ENCODE measurements around the gene CERT1.
"Not testable (repeated sequence)": the region's sequence is repeated elsewhere in the genome, so short reads cannot be mapped to it uniquely, and the experiment has no call there.

CERT1 gene

DNA sequence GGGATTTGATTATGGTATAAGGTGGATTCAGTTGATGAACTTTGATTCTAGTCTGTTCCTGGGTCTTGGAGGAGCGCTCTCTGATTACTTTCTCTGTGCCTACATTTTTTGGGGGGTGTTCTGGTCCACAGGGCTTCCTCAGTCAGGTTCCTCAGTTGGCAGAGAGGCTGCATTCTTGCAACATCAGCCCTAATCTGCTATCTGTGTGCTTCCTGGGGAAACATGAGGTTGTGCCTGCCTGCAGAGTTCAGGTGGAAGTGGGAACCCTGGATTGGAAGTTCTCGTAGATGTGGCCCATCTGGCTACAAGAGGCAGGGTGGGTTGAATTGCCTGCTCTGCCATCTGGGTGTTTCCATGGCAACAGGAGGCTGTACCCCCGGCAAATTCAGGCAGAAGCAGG is 24.7 kb upstream of the CERT1 start:
- intact Hi-C loops (cut with micrococcal nuclease): no loop called here
- peaks cover 39% of the 10 kb centered on the region for H3K36me3 Mint-ChIP-seq (ENCODE audit: low read depth)
- H3K27me3 Mint-ChIP-seq: no peaks in the 10 kb centered on the region
- H3K4me1 Mint-ChIP-seq (ENCODE audit: low read depth): peaks cover 50% of the 10 kb centered on the region
- H3K27ac Mint-ChIP-seq: peak overlapping the region; percentile 70
- H3K4me3 Mint-ChIP-seq: no peak overlapping the region
- peaks cover 23% of the 10 kb centered on the region for H3K9me3 Mint-ChIP-seq

DNA sequence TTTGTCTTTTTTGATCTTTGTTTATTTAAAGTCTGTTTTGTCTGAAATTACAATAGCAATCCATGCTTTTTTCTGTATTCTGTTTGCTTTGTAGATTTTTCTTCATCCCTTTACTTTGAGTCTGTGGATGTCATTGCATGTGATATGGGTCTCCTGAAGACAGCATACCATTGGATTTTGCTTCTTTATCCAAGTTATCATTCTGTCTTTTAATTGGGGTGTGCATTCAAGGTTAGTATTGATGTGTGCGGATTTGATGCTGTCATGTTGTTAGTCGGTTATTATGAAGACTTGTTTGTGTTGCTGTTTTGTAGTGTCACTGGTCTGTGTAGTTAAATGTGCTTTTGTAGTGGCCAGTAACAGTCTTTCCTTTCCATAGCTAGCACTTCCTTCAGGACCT is 23.3 kb upstream of the CERT1 start:
- Mint-ChIP-seq H3K4me3 (no peak overlapping the region), H3K9me3 (peaks cover 23% of the 10 kb centered on the region), H3K27me3 (no peaks in the 10 kb centered on the region), H3K4me1 (ENCODE audit: low read depth) (peaks cover 47% of the 10 kb centered on the region), H3K36me3 (ENCODE audit: low read depth) (peaks cover 31% of the 10 kb centered on the region), H3K27ac (peak overlapping the region; percentile 18)
- intact Hi-C loops (cut with micrococcal nuclease): no loop called here

DNA sequence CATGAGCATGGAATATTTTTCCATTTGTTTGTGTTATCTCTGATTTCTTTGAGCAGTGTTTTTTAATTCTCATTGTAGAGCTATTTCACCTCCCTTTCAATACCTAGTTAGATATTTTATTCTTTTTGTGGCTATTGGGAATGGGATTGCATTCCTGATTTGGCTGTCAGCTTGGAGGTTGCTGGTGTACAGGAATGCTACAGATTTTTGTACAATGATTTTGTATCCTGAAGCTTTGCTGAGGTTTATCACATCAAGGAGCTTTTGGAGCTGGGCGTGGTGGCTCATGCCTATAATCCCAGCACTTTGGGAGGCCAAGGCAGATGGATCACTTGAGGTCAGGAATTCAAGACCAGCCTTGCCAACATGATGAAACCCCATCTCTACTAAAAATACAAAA is 22.3 kb upstream of the CERT1 start:
- H3K4me3 Mint-ChIP-seq; H3K27me3 Mint-ChIP-seq; intact Hi-C loops (cut with micrococcal nuclease): not testable (repeated sequence)
- H3K36me3 Mint-ChIP-seq (ENCODE audit: low read depth): peaks cover 36% of the 10 kb centered on the region
- peaks cover 46% of the 10 kb centered on the region for H3K4me1 Mint-ChIP-seq (ENCODE audit: low read depth)
- H3K27ac Mint-ChIP-seq: peak overlapping the region; percentile 17
- peaks cover 23% of the 10 kb centered on the region for H3K9me3 Mint-ChIP-seq

DNA sequence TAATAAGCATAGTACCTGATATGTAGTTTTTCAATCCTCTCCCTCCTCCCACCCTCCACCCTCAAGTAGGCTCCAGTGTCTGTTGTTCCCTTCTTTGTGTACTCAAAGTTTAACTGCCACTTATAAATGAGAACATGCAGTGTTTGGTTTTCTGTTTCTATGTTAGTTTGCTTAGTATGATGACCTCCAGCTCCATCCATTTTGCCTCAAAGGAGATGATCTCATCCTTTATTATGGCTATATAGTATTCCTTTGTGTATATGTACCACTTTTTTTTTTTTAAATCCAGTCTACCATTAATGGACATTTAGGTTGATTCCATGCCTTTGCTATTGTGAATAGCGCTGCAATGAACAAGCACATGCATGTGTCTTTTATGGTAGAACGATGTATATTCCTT is 20.8 kb upstream of the CERT1 start:
- no peak overlapping the region for H3K27ac Mint-ChIP-seq
- H3K4me1 Mint-ChIP-seq (ENCODE audit: low read depth): peaks cover 42% of the 10 kb centered on the region
- peaks cover 23% of the 10 kb centered on the region for H3K9me3 Mint-ChIP-seq
- peaks cover 42% of the 10 kb centered on the region for H3K36me3 Mint-ChIP-seq (ENCODE audit: low read depth)
- intact Hi-C loops (cut with micrococcal nuclease): no loop called here
- H3K4me3 Mint-ChIP-seq: no peak overlapping the region
- no peaks in the 10 kb centered on the region for H3K27me3 Mint-ChIP-seq

DNA sequence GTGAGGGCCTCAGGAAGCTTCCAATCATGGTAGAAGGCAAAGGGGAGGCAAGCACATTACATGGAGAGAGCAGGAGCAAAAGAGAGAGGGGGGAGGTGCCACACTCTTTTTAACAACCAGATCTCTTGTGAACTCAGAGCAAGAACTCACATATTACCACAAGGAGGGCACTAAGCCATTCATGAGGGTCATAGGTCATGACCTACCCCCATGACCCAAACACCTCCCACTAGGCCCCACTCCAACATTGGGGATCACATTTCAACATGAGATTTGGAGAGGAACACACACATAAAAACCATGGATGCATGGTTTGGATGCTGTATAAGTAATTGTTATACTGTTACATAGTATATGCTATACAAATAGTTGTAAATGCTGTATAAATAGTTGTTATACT is 17.8 kb upstream of the CERT1 start:
- intact Hi-C loops (cut with micrococcal nuclease): no loop called here
- no peak overlapping the region for H3K4me3 Mint-ChIP-seq
- peaks cover 28% of the 10 kb centered on the region for H3K4me1 Mint-ChIP-seq (ENCODE audit: low read depth)
- H3K27me3 Mint-ChIP-seq: no peaks in the 10 kb centered on the region
- H3K36me3 Mint-ChIP-seq (ENCODE audit: low read depth): peaks cover 21% of the 10 kb centered on the region
- H3K27ac Mint-ChIP-seq: no peak overlapping the region
- H3K9me3 Mint-ChIP-seq: peaks cover 8% of the 10 kb centered on the region

DNA sequence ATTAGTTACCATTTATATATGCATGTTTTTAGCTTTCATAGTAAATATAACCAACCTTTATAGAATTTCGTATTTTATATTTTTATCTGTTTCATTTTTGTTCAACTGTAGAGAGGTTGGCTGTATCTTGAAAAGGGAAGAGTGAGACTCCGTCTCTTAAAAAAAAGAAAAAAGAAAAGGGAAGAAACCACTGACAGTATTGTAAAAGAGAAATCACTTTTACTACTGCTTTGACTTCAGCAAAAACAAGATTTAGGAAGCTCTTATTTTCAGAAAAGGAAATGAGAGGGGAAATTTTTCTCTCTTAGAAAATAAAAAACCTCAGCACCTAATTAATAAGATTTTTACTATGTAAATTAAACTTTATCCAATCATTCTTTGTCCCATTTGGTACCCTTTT is 14.6 kb upstream of the CERT1 start:
- Mint-ChIP-seq H3K4me3 (peak overlapping the region; percentile 13), H3K4me1 (ENCODE audit: low read depth) (peaks cover 28% of the 10 kb centered on the region), H3K9me3 (peaks cover 7% of the 10 kb centered on the region), H3K27me3 (no peaks in the 10 kb centered on the region), H3K27ac (peak overlapping the region; percentile 45), H3K36me3 (ENCODE audit: low read depth) (peaks cover 22% of the 10 kb centered on the region)
- intact Hi-C loops (cut with micrococcal nuclease): no loop called here

DNA sequence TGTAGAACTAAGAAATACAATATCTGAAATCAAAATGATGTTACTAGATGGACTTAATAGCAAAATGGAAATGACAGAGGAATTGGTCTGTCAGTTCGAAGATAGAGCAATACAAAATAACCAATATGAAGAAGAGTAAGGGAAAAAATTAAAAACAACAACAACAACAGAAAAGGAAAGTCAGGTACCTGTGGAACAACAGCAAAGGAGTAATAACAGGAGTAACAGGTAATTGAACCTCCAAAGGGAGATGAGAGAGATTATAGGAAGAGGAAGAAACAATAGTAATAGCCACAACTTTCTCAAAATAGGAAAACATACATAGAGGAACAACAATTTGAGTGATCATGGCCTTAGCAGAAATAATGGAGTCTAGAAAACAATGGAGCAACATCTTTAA is 13.9 kb upstream of the CERT1 start:
- Mint-ChIP-seq H3K27ac (peak overlapping the region; percentile 51), H3K4me1 (ENCODE audit: low read depth) (peaks cover 28% of the 10 kb centered on the region), H3K36me3 (ENCODE audit: low read depth) (peaks cover 29% of the 10 kb centered on the region), H3K4me3 (no peak overlapping the region), H3K9me3 (peaks cover 14% of the 10 kb centered on the region), H3K27me3 (no peaks in the 10 kb centered on the region)
- intact Hi-C loops (cut with micrococcal nuclease): no loop called here

DNA sequence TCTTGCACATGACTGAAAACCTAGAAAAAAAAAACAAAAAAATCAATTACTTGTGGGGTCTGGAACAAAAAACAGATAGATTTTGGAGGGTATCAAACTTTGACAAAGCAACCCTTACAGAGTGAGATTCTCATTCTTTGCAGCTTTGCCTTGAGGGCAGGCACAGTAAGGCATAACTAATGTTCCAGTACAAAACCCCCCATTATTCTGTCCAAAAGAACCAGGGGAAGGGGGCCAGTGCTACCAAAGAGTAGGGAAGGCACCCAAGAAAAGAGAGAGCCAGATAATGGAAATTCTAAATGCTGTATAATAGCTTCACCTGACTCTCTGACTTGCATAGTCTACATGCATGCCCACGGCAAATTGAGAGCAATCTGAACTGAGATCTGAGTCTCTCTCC is 13.2 kb upstream of the CERT1 start:
- H3K9me3 Mint-ChIP-seq: peaks cover 22% of the 10 kb centered on the region
- H3K4me3 Mint-ChIP-seq: no peak overlapping the region
- intact Hi-C loops (cut with micrococcal nuclease): no loop called here
- peak overlapping the region; percentile 68 for H3K27ac Mint-ChIP-seq
- no peaks in the 10 kb centered on the region for H3K27me3 Mint-ChIP-seq
- H3K4me1 Mint-ChIP-seq (ENCODE audit: low read depth): peaks cover 31% of the 10 kb centered on the region
- peaks cover 37% of the 10 kb centered on the region for H3K36me3 Mint-ChIP-seq (ENCODE audit: low read depth)

DNA sequence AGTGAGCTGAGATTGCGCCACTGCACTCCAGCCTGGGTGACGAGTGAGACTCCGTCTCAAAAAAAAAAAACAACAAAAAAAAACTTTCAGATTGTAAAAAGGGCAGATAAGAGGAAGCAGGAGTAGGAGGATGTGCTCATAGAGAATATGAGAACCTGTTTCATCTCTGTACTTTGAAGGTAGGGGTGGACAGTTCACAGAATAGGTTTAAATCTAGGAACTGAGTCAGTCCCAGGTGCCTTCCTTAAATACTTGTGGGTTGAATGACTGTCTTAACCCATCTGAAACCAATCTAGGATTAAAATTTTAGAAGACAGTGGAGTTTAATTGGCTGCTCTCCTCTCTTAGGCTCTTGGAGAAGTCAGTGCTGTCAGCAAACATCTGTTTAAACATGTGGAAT is 12.6 kb upstream of the CERT1 start:
- Mint-ChIP-seq H3K4me1 (ENCODE audit: low read depth) (peaks cover 34% of the 10 kb centered on the region), H3K36me3 (ENCODE audit: low read depth) (peaks cover 39% of the 10 kb centered on the region), H3K27ac (peak overlapping the region; percentile 68), H3K27me3 (no peaks in the 10 kb centered on the region), H3K9me3 (peaks cover 26% of the 10 kb centered on the region), H3K4me3 (peak overlapping the region; percentile 46)
- intact Hi-C loops (cut with micrococcal nuclease): no loop called here

DNA sequence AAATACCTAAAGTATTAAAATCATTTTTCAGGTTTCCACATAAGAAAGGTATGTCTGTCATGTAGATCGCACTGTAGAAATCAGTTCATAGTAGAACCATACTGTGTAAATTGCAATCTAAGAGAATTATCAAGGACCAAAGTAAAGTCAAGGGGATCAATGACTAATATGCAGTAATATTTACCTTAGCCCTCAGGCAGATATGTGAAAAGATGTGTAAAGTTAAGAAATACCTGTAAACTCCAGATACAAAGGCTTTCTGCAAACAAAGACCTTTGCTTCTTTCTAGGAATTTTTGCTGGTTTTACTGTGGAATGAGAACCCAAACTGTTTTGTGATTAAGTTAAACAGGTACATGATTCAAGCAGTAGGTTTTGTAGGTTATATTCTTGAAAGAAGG is 11.8 kb upstream of the CERT1 start:
- H3K4me1 Mint-ChIP-seq (ENCODE audit: low read depth): peaks cover 40% of the 10 kb centered on the region
- H3K4me3 Mint-ChIP-seq: peak overlapping the region; percentile 46
- intact Hi-C loops (cut with micrococcal nuclease): no loop called here
- peaks cover 26% of the 10 kb centered on the region for H3K9me3 Mint-ChIP-seq
- no peaks in the 10 kb centered on the region for H3K27me3 Mint-ChIP-seq
- H3K27ac Mint-ChIP-seq: peak overlapping the region; percentile 68
- peaks cover 36% of the 10 kb centered on the region for H3K36me3 Mint-ChIP-seq (ENCODE audit: low read depth)

DNA sequence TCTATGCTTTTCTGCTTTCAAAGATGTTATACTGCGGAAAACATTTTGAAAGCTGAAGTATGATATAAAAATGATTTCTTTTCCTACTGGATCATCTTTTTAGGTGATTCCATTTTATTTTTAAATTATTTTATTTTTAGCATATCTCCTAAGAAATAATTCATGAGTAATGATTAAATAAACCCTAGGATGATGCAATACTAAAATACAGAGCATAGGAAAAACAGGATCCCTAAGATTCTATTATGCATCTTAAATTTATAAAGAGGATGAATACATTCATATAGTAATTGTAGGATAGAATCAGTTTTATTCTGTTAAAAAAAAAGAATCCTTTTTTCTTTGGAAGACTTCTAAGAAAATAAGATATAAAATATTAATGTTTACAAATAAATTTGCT is 11.1 kb upstream of the CERT1 start:
- Mint-ChIP-seq H3K4me1 (ENCODE audit: low read depth) (peaks cover 47% of the 10 kb centered on the region), H3K36me3 (ENCODE audit: low read depth) (peaks cover 43% of the 10 kb centered on the region), H3K9me3 (peaks cover 26% of the 10 kb centered on the region), H3K4me3 (no peak overlapping the region), H3K27ac (no peak overlapping the region), H3K27me3 (no peaks in the 10 kb centered on the region)
- intact Hi-C loops (cut with micrococcal nuclease): no loop called here

DNA sequence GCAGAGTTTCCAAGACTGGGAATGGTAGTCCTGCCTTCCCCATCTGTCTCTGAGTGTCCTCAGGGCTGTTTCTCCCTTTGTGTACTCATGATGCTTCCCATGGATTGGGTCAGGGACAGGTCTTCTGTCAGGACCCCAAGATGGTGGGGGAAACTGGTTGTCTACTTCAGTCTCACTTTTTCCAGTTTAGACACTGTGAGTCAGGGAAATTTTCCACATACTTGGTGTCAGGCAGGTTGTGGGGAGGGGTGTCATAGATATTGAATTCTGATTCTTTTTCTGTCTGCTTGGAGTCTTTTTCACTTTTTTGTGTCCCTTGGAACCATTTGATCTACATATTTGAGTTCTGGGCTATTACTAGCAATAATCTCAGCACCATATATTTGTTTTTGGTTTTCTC is 10.6 kb upstream of the CERT1 start:
- peaks cover 26% of the 10 kb centered on the region for H3K9me3 Mint-ChIP-seq
- no peaks in the 10 kb centered on the region for H3K27me3 Mint-ChIP-seq
- intact Hi-C loops (cut with micrococcal nuclease): no loop called here
- H3K4me1 Mint-ChIP-seq (ENCODE audit: low read depth): peaks cover 50% of the 10 kb centered on the region
- H3K27ac Mint-ChIP-seq: no peak overlapping the region
- H3K4me3 Mint-ChIP-seq: no peak overlapping the region
- peaks cover 43% of the 10 kb centered on the region for H3K36me3 Mint-ChIP-seq (ENCODE audit: low read depth)

DNA sequence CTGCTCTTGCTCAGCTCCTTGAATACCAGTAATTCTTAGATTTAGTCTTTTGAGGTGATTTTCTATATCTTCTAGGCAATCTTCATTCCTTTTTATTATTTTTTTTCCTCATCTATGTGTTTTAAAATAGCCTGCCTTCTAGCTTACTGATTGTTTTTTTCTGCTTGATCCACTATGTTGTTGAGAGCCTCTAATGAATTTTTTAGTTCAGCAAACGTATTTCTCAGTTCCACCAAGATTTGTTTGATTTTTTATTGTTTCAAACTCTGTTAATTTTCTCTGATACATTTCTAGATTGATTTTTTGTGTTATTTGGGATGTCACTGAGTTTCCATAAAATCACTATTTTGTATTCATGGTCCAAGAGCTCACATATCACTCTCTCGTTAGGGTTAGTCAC is 9.8 kb upstream of the CERT1 start:
- no peak overlapping the region for H3K27ac Mint-ChIP-seq
- peaks cover 50% of the 10 kb centered on the region for H3K4me1 Mint-ChIP-seq (ENCODE audit: low read depth)
- H3K4me3 Mint-ChIP-seq: no peak overlapping the region
- peaks cover 26% of the 10 kb centered on the region for H3K9me3 Mint-ChIP-seq
- H3K36me3 Mint-ChIP-seq (ENCODE audit: low read depth): peaks cover 43% of the 10 kb centered on the region
- intact Hi-C loops (cut with micrococcal nuclease): no loop called here
- H3K27me3 Mint-ChIP-seq: no peaks in the 10 kb centered on the region

DNA sequence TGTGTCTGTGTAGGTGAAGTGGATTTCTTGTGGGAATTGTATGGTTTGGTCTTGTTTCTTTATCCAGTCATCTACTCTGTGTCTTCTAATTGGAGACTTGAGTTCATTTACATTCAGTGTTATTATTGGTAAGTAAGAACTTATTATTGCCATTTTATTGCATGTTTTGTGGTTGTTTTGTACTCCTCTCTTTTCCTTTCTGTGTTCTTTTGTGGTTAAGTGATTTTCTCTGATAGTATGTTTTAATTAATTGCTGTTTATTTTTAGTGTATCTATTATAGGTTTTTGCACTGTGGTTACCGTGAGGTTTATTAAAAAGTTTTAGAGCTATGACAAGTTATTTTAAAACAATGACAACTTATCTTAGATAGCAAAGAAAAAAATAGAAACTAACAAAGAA is 8.3 kb upstream of the CERT1 start:
- H3K36me3 Mint-ChIP-seq (ENCODE audit: low read depth): peaks cover 43% of the 10 kb centered on the region
- peaks cover 26% of the 10 kb centered on the region for H3K9me3 Mint-ChIP-seq
- intact Hi-C loops (cut with micrococcal nuclease): loop anchor here (10.0 kb wide), 1 partner anchor 885 kb away; the partner anchor contains the start of gene IQGAP2
- peaks cover 41% of the 10 kb centered on the region for H3K4me1 Mint-ChIP-seq (ENCODE audit: low read depth)
- no peak overlapping the region for H3K27ac Mint-ChIP-seq
- H3K4me3 Mint-ChIP-seq: no peak overlapping the region
- H3K27me3 Mint-ChIP-seq: no peaks in the 10 kb centered on the region

DNA sequence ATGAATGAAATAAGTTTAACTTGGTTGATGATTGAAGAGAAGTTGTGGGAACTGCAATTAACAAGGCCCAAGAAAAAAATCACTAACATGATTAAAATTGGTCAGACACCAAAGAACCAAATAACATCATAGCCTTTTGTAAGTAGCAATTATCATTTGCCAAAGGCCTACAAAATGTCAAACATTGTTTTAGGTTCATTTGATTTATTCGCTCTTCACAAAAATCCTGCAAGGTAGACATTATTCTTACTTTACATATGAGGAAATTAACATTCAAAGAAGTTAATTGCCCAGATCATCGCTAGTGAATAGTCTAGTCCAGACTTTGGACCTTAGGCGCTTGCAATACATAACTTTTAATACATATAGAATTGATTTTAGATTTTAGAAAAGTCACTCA is 2.9 kb upstream of the CERT1 start:
- H3K36me3 Mint-ChIP-seq (ENCODE audit: low read depth): peaks cover 34% of the 10 kb centered on the region
- H3K27ac Mint-ChIP-seq: no peak overlapping the region
- intact Hi-C loops (cut with micrococcal nuclease): loop anchor here (5.0 to 10.0 kb wide), 4 partner anchors 43 to 890 kb away; partner anchors contain the start of genes HMGCR and IQGAP2
- H3K27me3 Mint-ChIP-seq: no peaks in the 10 kb centered on the region
- H3K4me1 Mint-ChIP-seq (ENCODE audit: low read depth): peaks cover 39% of the 10 kb centered on the region
- no peak overlapping the region for H3K4me3 Mint-ChIP-seq
- peaks cover 2% of the 10 kb centered on the region for H3K9me3 Mint-ChIP-seq

Measured in dendritic cell treated with granulocyte-macrophage colony-stimulating factor and Interleukin-4, amounts not matched to agents 40 ng/mL and 50 ng/mL, for 4 days (primary cell).